Measurements from ENCODE around the gene EHBP1L1.

DNA sequence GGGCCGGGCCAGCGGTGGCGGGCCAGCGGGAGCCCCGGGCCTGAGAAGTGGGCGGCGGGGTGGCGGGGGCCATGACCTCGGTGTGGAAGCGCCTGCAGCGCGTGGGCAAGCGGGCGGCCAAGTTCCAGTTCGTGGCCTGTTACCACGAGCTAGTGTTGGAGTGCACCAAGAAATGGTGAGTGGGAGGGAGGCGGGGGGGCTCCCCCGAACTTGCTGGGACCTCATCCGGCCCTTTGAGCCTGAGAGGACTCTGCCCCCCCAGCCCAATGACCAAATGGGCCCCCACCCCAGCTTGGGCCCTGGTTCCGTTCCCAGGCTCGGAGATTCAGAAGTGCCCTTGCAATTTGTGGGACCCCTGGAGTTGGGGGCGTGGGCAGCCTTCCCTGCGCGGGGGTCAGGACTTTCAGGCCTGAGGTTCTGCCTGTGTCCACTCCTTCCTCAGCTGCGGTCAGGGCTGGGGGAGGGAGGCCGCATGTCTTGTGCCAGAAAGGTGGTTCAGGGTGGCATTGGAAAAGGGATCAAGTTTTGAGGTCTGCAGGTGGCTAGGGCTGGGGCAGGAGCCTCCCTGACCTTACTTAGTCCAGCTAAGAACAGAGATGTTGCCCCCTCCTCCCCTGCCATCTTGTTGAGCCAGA is 496 bp downstream of the EHBP1L1 start:
- TF ChIP-seq KDM1A (IDR thresholded peaks at IDR 0.05; ENCODE audit: low read depth) (no peak), TFCP2L1 (CRISPR knock-in tag; IDR thresholded peaks at IDR 0.05) (no peak), POLR2A (IDR thresholded peaks at IDR 0.05; ENCODE audit: low read length) (no peak), RAD21 (conservative IDR thresholded peaks at IDR 0.05 in 1 of 2, IDR thresholded peaks at IDR 0.05 in 1 of 2) (no peak), FOSL2 (IDR thresholded peaks at IDR 0.05) (no peak), FOSL2 (CRISPR knock-in tag; IDR thresholded peaks at IDR 0.05) (no peak), HDAC2 (IDR thresholded peaks at IDR 0.05) (no peak), TP53 (CRISPR knock-in tag; IDR thresholded peaks at IDR 0.05) (no peak)
- TF ChIP-seq, protein P1, sequence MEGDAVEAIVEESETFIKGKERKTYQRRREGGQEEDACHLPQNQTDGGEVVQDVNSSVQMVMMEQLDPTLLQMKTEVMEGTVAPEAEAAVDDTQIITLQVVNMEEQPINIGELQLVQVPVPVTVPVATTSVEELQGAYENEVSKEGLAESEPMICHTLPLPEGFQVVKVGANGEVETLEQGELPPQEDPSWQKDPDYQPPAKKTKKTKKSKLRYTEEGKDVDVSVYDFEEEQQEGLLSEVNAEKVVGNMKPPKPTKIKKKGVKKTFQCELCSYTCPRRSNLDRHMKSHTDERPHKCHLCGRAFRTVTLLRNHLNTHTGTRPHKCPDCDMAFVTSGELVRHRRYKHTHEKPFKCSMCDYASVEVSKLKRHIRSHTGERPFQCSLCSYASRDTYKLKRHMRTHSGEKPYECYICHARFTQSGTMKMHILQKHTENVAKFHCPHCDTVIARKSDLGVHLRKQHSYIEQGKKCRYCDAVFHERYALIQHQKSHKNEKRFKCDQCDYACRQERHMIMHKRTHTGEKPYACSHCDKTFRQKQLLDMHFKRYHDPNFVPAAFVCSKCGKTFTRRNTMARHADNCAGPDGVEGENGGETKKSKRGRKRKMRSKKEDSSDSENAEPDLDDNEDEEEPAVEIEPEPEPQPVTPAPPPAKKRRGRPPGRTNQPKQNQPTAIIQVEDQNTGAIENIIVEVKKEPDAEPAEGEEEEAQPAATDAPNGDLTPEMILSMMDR (IDR thresholded peaks at IDR 0.05), result no peak

All from A549 (cell line).